ENCODE results near the gene LRGUK.

DNA sequence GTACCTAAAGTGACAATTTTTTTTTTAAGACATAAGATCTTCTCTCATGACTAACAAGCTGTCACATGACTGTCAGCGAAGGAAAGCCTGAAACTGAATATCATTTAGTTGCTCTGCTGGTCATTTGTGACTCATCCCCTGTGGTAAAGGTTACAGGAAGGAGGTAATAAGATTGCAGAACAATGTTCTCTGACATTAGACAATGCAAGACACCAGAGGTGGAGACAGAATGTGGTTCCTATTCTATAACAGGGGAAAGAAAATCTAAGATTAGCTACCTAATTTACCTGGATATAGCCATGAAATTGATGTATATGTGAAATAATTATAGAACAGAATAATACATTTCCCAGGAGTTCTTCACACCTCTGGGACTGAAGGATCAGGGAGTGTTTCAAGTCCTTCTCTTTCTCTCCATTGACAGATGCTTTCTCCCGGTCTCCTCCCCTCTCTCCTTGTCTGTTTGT lies 47.7 kb downstream of the LRGUK start:
- TF ChIP-seq CTCF (conservative IDR thresholded peaks at IDR 0.05; ENCODE audit: low read length) (no peak), EZH2phosphoT487 (IDR thresholded peaks at IDR 0.05; ENCODE audit: borderline replicate concordance) (no peak)
